Activated naive CD8-positive, alpha-beta T cell treated with anti-CD3 and anti-CD28 coated beads for 36 hours (primary cell): ENCODE results near the gene DPH2. TPM values are rescaled to one million over a fixed set of nuclear protein-coding genes. Genes with fewer than 3 reads are reported as not detected.

Experiments used
- DNase-seq: peaks from one replicate; pipeline ENCODE4 v3.0.0; 2021
- H3K27ac Mint-ChIP-seq: one replicate; pipeline ENCODE4 v1.8.0; 2022; ENCODE audit warnings: mild to moderate bottlenecking, moderate library complexity, mixed read lengths
- H3K27me3 Mint-ChIP-seq: one replicate; pipeline ENCODE4 v1.8.0; 2022; ENCODE audit warnings: mild to moderate bottlenecking, mixed read lengths
- H3K36me3 Mint-ChIP-seq: one replicate; pipeline ENCODE4 v1.8.0; 2021; ENCODE audit warnings: mild to moderate bottlenecking, mixed read lengths
- H3K4me1 Mint-ChIP-seq: one replicate; pipeline ENCODE4 v1.8.0; 2021; ENCODE audit warnings: mixed read lengths
- H3K4me3 Mint-ChIP-seq: one replicate; pipeline ENCODE4 v1.8.0; 2022; ENCODE audit warnings: mild to moderate bottlenecking, moderate library complexity, mixed read lengths
- H3K9me3 Mint-ChIP-seq: one replicate; pipeline ENCODE4 v1.8.0; 2022; ENCODE audit warnings: mixed read lengths
- total RNA-seq, 2 experiments: library from RNA; stranded (reverse); gene quantifications; one replicate each; pipeline ENCODE4 v1.2.3, GENCODE V29; 2021

Gene DPH2
- total RNA-seq, 2 experiments from 2014 or later, result 65.2 to 66.7 TPM

- Mint-ChIP-seq H3K27ac (no peak overlapping the region), H3K4me1 (peaks cover 29% of the 10 kb centered on the region), H3K36me3 (peaks cover 24% of the 10 kb centered on the region), H3K4me3 (peak overlapping the region; percentile 93), H3K27me3 (no peaks in the 10 kb centered on the region), H3K9me3 (no peaks in the 10 kb centered on the region)
- no peak for DNase-seq
These were observed 1.1 kb downstream of the DPH2 start for GRCh38 chr1:43970911-43971310.

GRCh38 chr1:43971336-43971980 is 1.6 kb downstream of the DPH2 start:
- H3K27ac Mint-ChIP-seq, result no peak overlapping the region
- peak overlapping the region; percentile 93 for H3K4me3 Mint-ChIP-seq
- H3K9me3 Mint-ChIP-seq, result no peaks in the 10 kb centered on the region
- peaks cover 28% of the 10 kb centered on the region for H3K36me3 Mint-ChIP-seq
- no peaks in the 10 kb centered on the region for H3K27me3 Mint-ChIP-seq
- no peak for DNase-seq
- H3K4me1 Mint-ChIP-seq, result peaks cover 34% of the 10 kb centered on the region

GRCh38 chr1:43973981-43974442 is 4.2 kb downstream of the DPH2 start:
- H3K27me3 Mint-ChIP-seq, result no peaks in the 10 kb centered on the region
- H3K36me3 Mint-ChIP-seq, result peaks cover 46% of the 10 kb centered on the region
- peak overlapping the region; percentile 92 for H3K27ac Mint-ChIP-seq
- peaks cover 55% of the 10 kb centered on the region for H3K4me1 Mint-ChIP-seq
- H3K4me3 Mint-ChIP-seq, result peak overlapping the region; percentile 85
- no peak for DNase-seq
- no peaks in the 10 kb centered on the region for H3K9me3 Mint-ChIP-seq

GRCh38 chr1:43974443-43975248 is 4.8 kb downstream of the DPH2 start, which contains the start of gene ATP6V0B:
Gene ATP6V0B (plus strand): TSS chr1:43974960. CDS start chr1:43975041, 81 bp downstream.
- H3K36me3 Mint-ChIP-seq, result peaks cover 44% of the 10 kb centered on the region
- peak; percentile 96 for DNase-seq
- no peaks in the 10 kb centered on the region for H3K27me3 Mint-ChIP-seq
- H3K9me3 Mint-ChIP-seq, result no peaks in the 10 kb centered on the region
- H3K4me1 Mint-ChIP-seq, result peaks cover 51% of the 10 kb centered on the region
- H3K27ac Mint-ChIP-seq, result peak within 1 kb of the TSS; percentile 92
- H3K4me3 Mint-ChIP-seq, result peak within 1 kb of the TSS; percentile 85

- Mint-ChIP-seq H3K27me3 (peaks cover under 1% of the 10 kb centered on the region), H3K27ac (peak overlapping the region; percentile 78), H3K9me3 (no peaks in the 10 kb centered on the region), H3K36me3 (peaks cover 48% of the 10 kb centered on the region), H3K4me3 (peak overlapping the region; percentile 85), H3K4me1 (peaks cover 53% of the 10 kb centered on the region)
- peak; percentile 18 for DNase-seq
These were observed 5.6 kb downstream of the DPH2 start for GRCh38 chr1:43975249-43975961.

GRCh38 chr1:43976045-43976444 is 6.2 kb downstream of the DPH2 start:
- no peak for DNase-seq
- peaks cover 52% of the 10 kb centered on the region for H3K4me1 Mint-ChIP-seq
- H3K4me3 Mint-ChIP-seq, result peak overlapping the region; percentile 85
- peaks cover 48% of the 10 kb centered on the region for H3K36me3 Mint-ChIP-seq
- peak overlapping the region; percentile 78 for H3K27ac Mint-ChIP-seq
- H3K27me3 Mint-ChIP-seq, result peaks cover 5% of the 10 kb centered on the region
- H3K9me3 Mint-ChIP-seq, result no peaks in the 10 kb centered on the region

- H3K36me3 Mint-ChIP-seq, result peaks cover 48% of the 10 kb centered on the region
- H3K27ac Mint-ChIP-seq, result no peak overlapping the region
- peaks cover 48% of the 10 kb centered on the region for H3K4me1 Mint-ChIP-seq
- peaks cover 5% of the 10 kb centered on the region for H3K27me3 Mint-ChIP-seq
- H3K9me3 Mint-ChIP-seq, result no peaks in the 10 kb centered on the region
- DNase-seq, result no peak
- H3K4me3 Mint-ChIP-seq, result no peak overlapping the region
These were observed 7.1 kb downstream of the DPH2 start for GRCh38 chr1:43976890-43977289.

GRCh38 chr1:43977376-43978263 is 7.8 kb downstream of the DPH2 start:
- Mint-ChIP-seq H3K36me3 (peaks cover 48% of the 10 kb centered on the region), H3K4me3 (peak overlapping the region; percentile 82), H3K27ac (no peak overlapping the region), H3K4me1 (peaks cover 46% of the 10 kb centered on the region), H3K27me3 (peaks cover 5% of the 10 kb centered on the region), H3K9me3 (no peaks in the 10 kb centered on the region)
- DNase-seq, result no peak

GRCh38 chr1:43978264-43978550 is 8.4 kb downstream of the DPH2 start:
- no peak for DNase-seq
- H3K27me3 Mint-ChIP-seq, result peaks cover 5% of the 10 kb centered on the region
- peak overlapping the region; percentile 82 for H3K4me3 Mint-ChIP-seq
- H3K4me1 Mint-ChIP-seq, result peaks cover 46% of the 10 kb centered on the region
- no peaks in the 10 kb centered on the region for H3K9me3 Mint-ChIP-seq
- peaks cover 48% of the 10 kb centered on the region for H3K36me3 Mint-ChIP-seq
- H3K27ac Mint-ChIP-seq, result no peak overlapping the region

- H3K27ac Mint-ChIP-seq, result peak within 1 kb of the TSS; percentile 85
- peaks cover 41% of the 10 kb centered on the region for H3K4me1 Mint-ChIP-seq
- peak; percentile 71 for DNase-seq
- peaks cover 47% of the 10 kb centered on the region for H3K36me3 Mint-ChIP-seq
- H3K4me3 Mint-ChIP-seq, result peak within 1 kb of the TSS; percentile 90
- no peaks in the 10 kb centered on the region for H3K9me3 Mint-ChIP-seq
- H3K27me3 Mint-ChIP-seq, result peaks cover 5% of the 10 kb centered on the region
These were observed 8.9 kb downstream of the DPH2 start, which contains the start of gene B4GALT2 for GRCh38 chr1:43978551-43979260. Gene B4GALT2 (plus strand): TSS chr1:43979210. CDS start chr1:43981161, 1,951 bp downstream.

- H3K9me3 Mint-ChIP-seq, result no peaks in the 10 kb centered on the region
- no peak overlapping the region for H3K27ac Mint-ChIP-seq
- DNase-seq, result no peak
- H3K27me3 Mint-ChIP-seq, result peaks cover 5% of the 10 kb centered on the region
- H3K4me1 Mint-ChIP-seq, result peaks cover 36% of the 10 kb centered on the region
- H3K36me3 Mint-ChIP-seq, result peaks cover 45% of the 10 kb centered on the region
- H3K4me3 Mint-ChIP-seq, result no peak overlapping the region
These were observed 9.4 kb downstream of the DPH2 start for GRCh38 chr1:43979261-43979527.

GRCh38 chr1:43979528-43980254 is 9.9 kb downstream of the DPH2 start:
- peak overlapping the region; percentile 90 for H3K4me3 Mint-ChIP-seq
- H3K27ac Mint-ChIP-seq, result peak overlapping the region; percentile 85

GRCh38 chr1:43980255-43981134 is 10.7 kb downstream of the DPH2 start:
- no peaks in the 10 kb centered on the region for H3K9me3 Mint-ChIP-seq
- H3K4me3 Mint-ChIP-seq, result peak overlapping the region; percentile 90
- H3K36me3 Mint-ChIP-seq, result peaks cover 48% of the 10 kb centered on the region
- H3K27me3 Mint-ChIP-seq, result peaks cover 5% of the 10 kb centered on the region
- H3K4me1 Mint-ChIP-seq, result peaks cover 34% of the 10 kb centered on the region
- no peak overlapping the region for H3K27ac Mint-ChIP-seq
- no peak for DNase-seq

More at GRCh38 chr1:43979528-43980254, 9.9 kb downstream of the DPH2 start:
- Mint-ChIP-seq H3K9me3 (no peaks in the 10 kb centered on the region), H3K27me3 (peaks cover 5% of the 10 kb centered on the region), H3K4me1 (peaks cover 34% of the 10 kb centered on the region), H3K36me3 (peaks cover 48% of the 10 kb centered on the region)
- DNase-seq, result peak; percentile 61
